GM23338 (cell line): ENCODE data around the gene BEST4.

ENCODE experiments used
- CREB1 ChIP-seq: fragments of 250-450 bp; sonication (Bioruptor Pico); IDR thresholded peaks from 2 replicates; pipeline ENCODE4 v1.5.0; 2020; ENCODE audit warnings: low read depth, mild to moderate bottlenecking, moderate library complexity
- EZH2 ChIP-seq: fragments of 200-600 bp; sonication (generic); IDR thresholded peaks from one replicate; pipeline ENCODE4 v1.8.0; 2017; ENCODE audit warnings: antibody characterized with exemption, mild to moderate bottlenecking, low read depth; ENCODE audit not compliant: unreplicated experiment
- EZH2phosphoT487 ChIP-seq: fragments of 200-600 bp; sonication (generic); IDR thresholded peaks from one replicate; pipeline ENCODE4 v1.8.1; 2018; ENCODE audit warnings: antibody characterized with exemption; ENCODE audit not compliant: unreplicated experiment
- JUNB ChIP-seq: IDR thresholded peaks from one replicate; pipeline ENCODE4 v1.6.1; 2016; ENCODE audit warnings: antibody characterized with exemption; ENCODE audit not compliant: unreplicated experiment
- NANOG ChIP-seq: IDR thresholded peaks from 2 replicates; pipeline ENCODE4 v1.6.1; 2016; ENCODE audit warnings: antibody characterized with exemption, borderline replicate concordance
- POLR2AphosphoS5 ChIP-seq: IDR thresholded peaks from 2 replicates; pipeline ENCODE4 v1.6.1; 2016; ENCODE audit warnings: antibody characterized with exemption, low read depth
- REST ChIP-seq: IDR thresholded peaks from one replicate; pipeline ENCODE4 v1.6.1; 2018; ENCODE audit warnings: antibody characterized with exemption; ENCODE audit not compliant: unreplicated experiment
- STAT1 ChIP-seq: IDR thresholded peaks from one replicate; pipeline ENCODE4 v1.6.1; 2016; ENCODE audit warnings: antibody characterized with exemption; ENCODE audit not compliant: unreplicated experiment
- ZNF114 ChIP-seq: fragments of 250-450 bp; sonication (Bioruptor Pico); IDR thresholded peaks from 2 replicates; pipeline ENCODE4 v1.5.0; 2020; ENCODE audit warnings: mild to moderate bottlenecking, moderate library complexity
- ZNF331 ChIP-seq: fragments of 250-450 bp; sonication (Bioruptor Pico); IDR thresholded peaks from 2 replicates; pipeline ENCODE4 v1.5.0; 2020; ENCODE audit warnings: low read depth, mild to moderate bottlenecking, moderate library complexity
- TF ChIP-seq, protein P1 (sequence below), 2 experiments: fragments of 200-600 bp in 1 of 2; sonication (generic) in 1 of 2; conservative IDR thresholded peaks; 2 replicates each; pipeline versions ENCODE4 v1.5.1 to v1.6.1; 2016 to 2017; ENCODE audit warnings: antibody characterized with exemption in 2 of 2, low read depth in 2 of 2, mild to moderate bottlenecking in 2 of 2, moderate library complexity in 1 of 2

DNA sequence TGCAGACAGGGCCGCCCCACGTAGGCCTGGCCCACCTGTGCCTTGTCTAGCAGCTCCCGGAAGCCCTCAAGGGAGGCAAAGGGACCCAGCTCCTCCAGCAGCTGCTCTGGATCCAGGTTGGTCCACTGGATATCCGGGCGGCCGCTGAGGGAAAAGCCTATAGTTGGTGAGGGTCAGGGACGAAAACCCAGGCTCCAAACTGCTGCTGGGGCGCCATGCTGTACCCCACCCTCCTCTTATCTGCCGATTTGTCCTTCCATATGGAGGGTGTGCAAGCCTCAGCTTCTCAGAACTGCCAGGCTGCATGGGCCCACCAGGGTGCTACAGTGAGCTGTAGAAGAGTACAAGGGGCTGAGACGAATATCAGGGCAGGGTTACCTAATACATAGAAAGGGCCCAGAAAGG lies 42.9 kb upstream of the BEST4 start:
- TF ChIP-seq, protein P1, sequence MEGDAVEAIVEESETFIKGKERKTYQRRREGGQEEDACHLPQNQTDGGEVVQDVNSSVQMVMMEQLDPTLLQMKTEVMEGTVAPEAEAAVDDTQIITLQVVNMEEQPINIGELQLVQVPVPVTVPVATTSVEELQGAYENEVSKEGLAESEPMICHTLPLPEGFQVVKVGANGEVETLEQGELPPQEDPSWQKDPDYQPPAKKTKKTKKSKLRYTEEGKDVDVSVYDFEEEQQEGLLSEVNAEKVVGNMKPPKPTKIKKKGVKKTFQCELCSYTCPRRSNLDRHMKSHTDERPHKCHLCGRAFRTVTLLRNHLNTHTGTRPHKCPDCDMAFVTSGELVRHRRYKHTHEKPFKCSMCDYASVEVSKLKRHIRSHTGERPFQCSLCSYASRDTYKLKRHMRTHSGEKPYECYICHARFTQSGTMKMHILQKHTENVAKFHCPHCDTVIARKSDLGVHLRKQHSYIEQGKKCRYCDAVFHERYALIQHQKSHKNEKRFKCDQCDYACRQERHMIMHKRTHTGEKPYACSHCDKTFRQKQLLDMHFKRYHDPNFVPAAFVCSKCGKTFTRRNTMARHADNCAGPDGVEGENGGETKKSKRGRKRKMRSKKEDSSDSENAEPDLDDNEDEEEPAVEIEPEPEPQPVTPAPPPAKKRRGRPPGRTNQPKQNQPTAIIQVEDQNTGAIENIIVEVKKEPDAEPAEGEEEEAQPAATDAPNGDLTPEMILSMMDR (conservative IDR thresholded peaks at IDR 0.05; ENCODE audit: low read depth in 2 of 2), result no peak
- TF ChIP-seq POLR2AphosphoS5 (no peak), REST (no peak), CREB1 (CRISPR knock-in tag) (no peak), EZH2 (no peak), ZNF331 (CRISPR knock-in tag) (no peak), EZH2phosphoT487 (no peak), JUNB (no peak), NANOG (no peak), ZNF114 (CRISPR knock-in tag) (no peak), STAT1 (no peak)
